Measurements from ENCODE around the gene MAGIX. TPM values are rescaled to one million over a fixed set of nuclear protein-coding genes. Genes with fewer than 3 reads are reported as not detected.

Gene MAGIX
- total RNA-seq, 1 experiment from 2014 or later = 2.7 TPM

DNA sequence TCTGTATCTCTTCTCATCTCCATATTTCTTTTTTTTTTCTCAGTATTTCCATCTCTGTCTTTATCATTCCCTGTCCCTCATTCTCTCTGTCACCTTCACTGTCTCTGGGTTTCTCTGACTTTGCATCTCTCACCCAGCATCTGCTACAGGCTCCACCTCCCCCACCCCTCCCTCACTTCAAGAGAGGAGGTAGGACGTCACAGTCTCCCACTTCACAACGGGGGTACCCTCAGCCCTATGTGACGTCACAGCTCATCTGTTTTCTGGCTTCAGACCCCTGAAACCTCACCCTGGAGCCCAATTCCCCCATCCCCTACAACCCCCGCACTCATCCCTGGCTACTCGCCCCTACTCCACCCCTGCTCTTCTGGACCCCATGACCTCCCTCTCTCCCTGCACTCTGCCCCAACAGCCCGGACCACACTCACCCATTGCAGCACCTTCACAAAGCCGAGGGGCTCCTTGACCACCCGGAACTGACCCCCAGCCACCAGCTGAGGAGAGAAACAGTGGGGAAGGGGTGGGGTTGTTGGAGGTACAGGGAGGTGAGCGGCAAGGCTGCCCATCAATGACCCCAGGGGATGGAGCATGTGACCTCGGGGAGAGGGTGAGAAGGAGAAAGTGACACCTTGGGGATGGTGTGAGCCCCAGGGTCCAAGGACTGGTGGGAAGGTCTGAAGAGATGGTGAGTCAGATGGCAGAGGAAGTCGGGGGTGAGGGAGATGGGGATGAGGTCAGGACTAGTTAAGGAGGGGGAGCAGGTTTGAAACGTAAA, 36.2 kb downstream of the MAGIX start:
- no peak for DNase-seq (ENCODE audit: low spot score)
- in situ Hi-C loops (cut with HindIII; ENCODE audit: low sequenced_read_pairs) = no loop called here

DNA sequence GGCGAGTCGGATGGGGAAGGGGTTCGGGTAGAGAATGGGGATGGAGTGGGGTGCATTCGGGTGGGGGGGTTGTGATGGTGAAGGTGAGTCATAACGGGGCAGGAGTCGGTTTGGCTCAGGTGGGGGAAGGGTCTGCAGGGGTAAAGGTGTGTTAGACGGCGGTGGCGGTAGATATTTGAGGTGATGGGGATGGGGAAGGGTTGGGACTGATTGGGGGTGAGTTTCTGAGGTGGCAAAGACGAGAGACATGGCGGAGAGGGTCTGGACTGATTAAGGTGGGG, 36.7 kb downstream of the MAGIX start:
- in situ Hi-C loops (cut with HindIII; ENCODE audit: low sequenced_read_pairs) = no loop called here
- no peak for DNase-seq (ENCODE audit: low spot score)

DNA sequence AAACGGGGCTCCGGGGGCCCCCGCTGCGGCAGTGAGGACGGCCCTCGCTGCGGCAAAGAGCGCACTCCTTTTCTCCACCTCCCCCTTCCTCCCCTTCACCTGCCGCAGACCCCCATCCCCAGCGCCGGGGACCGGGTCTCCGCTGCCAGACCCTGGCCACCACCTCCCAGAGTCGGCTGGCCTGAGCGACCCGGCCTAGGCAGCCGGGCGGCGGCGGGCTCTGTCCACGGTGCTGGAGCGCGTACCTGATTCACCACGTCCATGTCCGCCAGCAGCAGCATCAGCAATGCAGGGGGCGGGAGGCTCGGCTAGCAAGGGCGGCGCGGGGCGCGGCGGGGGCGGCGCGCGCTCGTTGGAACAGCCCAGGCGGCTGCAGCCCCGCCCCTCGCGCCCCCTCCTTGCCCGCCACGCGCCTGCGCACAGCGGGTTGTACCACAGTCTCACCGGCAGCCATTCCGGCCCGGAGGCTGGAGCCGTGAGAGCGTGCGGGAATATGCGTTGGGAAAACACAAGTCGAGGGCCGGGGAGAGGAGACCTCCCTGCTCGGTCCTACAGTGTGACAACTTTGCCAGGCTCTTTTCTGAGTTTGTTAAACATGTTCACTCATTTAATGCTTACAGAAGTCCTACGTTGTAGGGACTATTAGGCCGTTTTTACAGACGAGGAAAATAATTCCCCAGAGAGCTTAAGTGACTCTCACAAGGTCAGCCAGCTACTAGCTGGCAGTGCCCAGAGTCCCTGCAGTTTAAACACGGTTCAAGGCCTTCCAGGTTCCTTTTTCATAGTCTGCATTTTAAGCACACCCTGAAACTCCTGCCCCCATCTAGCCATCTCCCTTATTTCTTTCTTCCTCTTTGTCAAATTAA, 37.6 kb downstream of the MAGIX start, which contains the start of gene SYP:
TSS of gene SYP (minus strand) at position 288 of the 866 bp plus-strand sequence. CDS start at position 281, 7 bp downstream.
- peak; percentile 85 for DNase-seq (ENCODE audit: low spot score)
- in situ Hi-C loops (cut with HindIII; ENCODE audit: low sequenced_read_pairs) = no loop called here

DNA sequence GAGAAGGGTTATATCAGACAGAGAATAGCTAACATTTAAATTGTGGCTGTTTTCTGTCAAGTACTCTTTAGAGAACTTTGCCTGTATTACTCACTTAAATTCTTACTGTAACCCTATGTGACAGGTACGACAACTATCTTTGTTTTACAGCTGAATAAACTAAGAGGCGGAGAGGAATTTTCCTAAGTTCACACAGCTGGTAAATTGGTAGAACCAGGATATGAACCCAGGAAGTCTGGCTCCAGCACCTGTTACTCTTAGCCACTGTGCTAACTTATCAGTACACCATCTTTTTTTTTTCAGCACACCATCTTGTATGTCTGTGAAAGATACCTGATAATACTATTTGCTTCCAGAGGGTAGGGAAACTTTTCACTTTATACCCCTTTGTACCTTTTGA, 39.5 kb downstream of the MAGIX start:
- DNase-seq (ENCODE audit: low spot score) = no peak
- in situ Hi-C loops (cut with HindIII; ENCODE audit: low sequenced_read_pairs) = no loop called here

DNA sequence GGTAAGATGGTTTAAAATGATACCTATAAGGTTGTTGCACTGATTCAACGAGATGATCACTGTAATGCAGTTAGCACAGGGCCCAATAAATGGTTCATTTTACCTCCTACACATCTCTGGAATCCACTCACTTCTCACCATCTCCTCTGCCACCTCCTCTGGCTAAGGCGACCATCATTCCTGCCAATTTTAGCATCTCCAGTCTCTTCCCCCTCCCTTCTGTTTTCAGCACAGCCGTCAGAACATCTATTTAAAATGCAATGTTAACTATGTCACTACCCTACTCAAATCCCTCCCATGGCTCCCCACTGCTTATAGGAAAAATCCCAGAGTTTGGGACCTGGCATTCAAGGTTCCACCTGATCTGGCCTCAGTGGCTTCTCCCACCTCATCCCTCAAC, 41.0 kb downstream of the MAGIX start:
- DNase-seq (ENCODE audit: low spot score) = peak; percentile 69
- in situ Hi-C loops (cut with HindIII; ENCODE audit: low sequenced_read_pairs) = no loop called here

DNA sequence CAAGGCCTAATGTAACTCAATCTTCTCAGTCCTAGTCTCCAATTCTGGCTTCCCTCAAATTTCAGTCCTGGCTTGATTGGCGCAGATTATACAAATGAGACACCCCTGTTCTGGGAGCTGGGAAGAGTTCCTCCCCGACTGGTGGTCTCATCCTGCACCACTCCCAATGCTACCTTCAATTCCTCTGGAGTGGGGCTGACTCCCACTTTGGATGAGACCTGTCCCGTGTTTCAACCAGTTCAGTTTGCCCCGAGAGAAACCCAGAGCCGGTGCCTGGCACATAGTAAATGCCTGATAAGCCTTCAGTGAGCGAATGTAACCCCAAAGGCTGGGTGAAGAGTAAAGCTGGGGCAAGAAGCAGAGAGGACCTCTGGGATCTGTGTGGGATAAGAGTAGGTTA, 41.5 kb downstream of the MAGIX start:
- DNase-seq (ENCODE audit: low spot score) = no peak
- in situ Hi-C loops (cut with HindIII; ENCODE audit: low sequenced_read_pairs) = no loop called here

DNA sequence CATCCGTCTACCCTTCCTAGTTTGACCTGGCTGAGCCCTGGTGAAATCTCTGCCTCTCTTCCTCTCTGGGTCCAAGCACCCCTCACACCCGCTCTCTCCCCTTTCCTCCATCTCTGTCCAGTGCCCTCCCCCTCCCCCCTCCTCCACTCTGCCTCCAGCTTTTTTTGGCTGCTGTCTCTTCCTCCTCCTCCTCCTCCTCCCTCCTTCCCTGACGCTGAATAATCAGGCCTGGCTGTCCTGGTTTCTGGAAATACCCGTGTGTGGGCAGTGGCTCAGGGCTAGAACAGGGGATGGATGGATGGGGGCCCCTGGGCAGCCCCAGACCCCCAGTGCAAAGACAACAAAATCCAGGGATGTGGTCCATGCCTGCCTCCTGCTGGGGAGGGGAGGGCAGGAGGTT, 42.2 kb downstream of the MAGIX start:
- DNase-seq (ENCODE audit: low spot score) = peak; percentile 73
- in situ Hi-C loops (cut with HindIII; ENCODE audit: low sequenced_read_pairs) = no loop called here

DNA sequence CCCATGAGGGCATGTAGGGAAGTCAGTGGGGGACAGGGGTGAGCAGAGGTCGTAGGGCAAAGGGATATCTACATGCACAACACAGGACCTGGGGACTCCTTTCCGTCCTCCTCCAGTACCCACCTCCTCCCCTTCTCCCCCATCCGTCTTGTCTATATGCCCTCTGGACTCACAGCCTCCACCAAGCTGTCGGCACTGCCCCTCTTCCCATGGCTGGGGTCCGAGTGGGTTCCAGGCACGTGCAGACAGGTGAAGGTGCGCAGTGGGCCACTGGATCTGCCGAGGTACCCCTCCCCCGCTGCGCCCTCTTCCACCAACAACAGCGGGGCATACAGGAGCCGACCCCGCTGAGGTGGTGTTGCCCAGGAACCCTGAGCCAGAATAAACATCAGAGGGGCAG, 42.9 kb downstream of the MAGIX start:
- no peak for DNase-seq (ENCODE audit: low spot score)
- in situ Hi-C loops (cut with HindIII; ENCODE audit: low sequenced_read_pairs) = no loop called here

DNA sequence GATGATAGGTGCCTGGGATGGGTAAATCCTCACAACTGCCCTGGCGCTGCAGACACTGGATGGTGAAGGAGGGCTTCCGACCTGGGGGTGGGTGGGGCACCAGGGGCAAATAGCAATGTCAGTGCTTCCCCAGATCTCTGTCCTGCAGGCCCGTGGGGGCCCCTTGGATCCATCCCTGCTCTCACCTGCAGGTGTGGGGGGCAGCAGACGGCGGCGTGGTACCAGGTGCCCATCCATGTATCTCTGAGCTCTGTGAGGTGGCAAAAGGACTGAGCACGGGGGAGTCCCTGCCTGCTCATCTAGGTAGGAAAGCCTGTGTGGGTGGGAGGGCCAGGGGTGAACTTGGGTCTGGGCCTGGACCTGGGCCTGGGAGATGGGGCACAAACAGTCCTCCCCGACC, 44.0 kb downstream of the MAGIX start:
- in situ Hi-C loops (cut with HindIII; ENCODE audit: low sequenced_read_pairs) = no loop called here
- no peak for DNase-seq (ENCODE audit: low spot score)

DNA sequence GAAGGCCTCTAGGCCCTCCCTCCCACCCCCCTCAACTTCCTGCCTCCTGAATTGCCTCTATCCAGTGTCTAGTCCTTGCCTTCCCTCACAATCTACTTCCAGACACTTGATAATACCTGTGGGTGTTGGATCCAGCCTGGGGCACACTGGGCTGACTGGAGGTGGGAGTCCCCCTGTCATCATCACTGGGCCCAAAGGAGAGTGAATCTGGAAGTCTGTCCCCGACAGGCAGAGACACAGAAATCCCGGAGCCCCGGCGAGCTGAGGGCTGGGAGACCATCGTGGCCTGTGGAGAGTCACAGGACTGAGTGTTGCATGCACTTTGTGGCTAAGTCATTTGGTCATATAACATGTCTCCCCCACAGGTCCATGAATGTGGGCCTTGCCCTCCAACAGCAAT, 45.8 kb downstream of the MAGIX start:
- no peak for DNase-seq (ENCODE audit: low spot score)
- in situ Hi-C loops (cut with HindIII; ENCODE audit: low sequenced_read_pairs) = no loop called here

DNA sequence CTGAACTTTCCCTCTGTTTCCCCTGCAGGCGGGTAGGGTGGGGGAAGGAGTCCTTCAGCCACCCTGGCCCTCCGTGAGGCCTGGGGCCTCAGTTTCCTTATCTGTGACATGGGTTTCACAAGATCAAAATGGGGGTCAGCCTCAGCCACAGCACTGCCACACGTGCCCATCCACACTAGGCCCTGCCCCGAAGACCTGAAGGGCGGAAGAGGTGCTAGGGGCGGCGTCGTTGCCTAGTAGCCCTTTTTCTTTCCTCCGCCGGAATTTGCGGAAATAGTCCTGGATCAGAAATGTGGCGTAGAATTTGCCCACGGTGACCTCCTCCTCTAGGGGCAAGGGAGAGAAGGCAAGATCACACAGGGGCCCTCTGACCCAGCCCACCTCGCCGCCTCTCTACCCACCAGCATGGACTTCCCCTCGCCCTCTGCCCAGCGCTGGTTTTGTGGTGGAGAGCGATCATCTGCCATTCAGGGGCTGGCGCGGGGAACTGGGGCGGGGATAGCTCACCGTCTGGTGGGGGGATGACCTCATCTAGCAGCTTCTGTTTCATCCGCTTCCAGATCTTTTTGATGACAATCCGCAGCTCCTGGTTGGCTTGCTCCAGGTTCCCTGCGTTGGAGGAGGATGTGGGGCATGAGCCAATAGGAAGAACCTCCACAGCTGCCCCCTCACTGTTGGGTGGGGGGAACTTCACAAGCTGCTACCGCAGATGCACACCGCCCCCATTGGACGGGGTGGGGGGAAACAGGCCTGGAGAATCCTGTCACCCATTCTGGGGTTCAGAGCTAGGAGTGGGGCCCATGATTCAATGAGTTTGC, 47.1 kb downstream of the MAGIX start:
- in situ Hi-C loops (cut with HindIII; ENCODE audit: low sequenced_read_pairs) = no loop called here
- DNase-seq (ENCODE audit: low spot score) = peak; percentile 90

DNA sequence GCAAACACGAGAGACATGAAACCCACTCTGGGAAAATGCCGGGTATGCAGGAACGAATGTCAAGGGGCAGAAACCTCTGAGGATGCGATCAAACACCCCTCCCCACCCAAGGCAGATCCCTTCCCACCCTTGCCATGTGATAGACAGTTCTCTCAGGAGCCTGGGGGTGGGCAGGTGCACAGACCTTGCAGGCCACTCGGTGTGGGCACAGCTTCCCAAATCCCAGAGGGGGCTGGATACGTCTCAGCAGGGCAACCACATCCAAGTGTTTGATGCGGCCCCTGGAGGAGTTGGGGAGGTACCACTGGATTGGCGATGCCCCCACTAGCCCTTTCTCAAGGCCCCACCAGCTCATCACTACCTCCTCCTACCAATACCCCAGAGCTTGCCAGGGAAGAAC, 47.8 kb downstream of the MAGIX start:
- in situ Hi-C loops (cut with HindIII; ENCODE audit: low sequenced_read_pairs) = no loop called here

DNA sequence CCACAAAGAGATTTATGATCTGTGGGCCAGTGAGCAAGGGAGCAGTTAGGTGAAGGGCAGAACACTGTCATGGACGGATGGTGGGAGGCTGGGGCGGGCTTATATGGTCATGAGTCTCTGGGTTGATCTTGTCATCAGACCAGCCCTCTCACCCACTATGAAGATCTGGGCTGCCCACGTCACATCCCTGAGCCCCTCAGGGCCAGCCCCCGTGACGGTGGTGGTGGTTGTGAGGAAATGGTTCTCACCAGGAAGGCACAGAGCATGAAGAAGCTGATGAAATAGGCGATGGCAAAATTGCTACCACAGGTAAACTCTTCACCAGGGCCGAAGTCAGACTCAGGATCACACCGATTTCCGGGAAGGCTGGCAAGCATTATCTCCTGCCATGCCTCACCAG, 48.5 kb downstream of the MAGIX start:
- no peak for DNase-seq (ENCODE audit: low spot score)
- in situ Hi-C loops (cut with HindIII; ENCODE audit: low sequenced_read_pairs) = no loop called here

More for the DNA sequence above, 47.8 kb downstream of the MAGIX start:
- no peak for DNase-seq (ENCODE audit: low spot score)

DNA sequence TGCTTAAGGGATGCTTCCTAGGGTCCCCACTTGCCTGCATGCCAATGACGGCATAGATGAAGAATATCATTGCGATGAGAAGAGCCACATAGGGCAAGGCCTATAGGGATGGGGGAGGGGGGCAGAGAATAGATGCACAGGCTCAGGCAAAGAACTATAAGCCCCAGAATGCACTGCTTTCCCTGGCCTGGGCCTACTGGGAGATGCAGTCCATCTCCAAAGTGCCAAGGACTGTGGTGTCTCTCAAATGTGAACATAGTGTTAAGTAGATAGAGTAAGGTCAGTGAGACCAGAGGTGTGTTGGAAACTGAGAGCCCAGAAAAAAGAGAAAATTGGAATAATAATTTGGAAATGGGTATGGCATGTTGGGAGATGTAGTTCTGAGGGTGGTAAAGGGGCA, 49.7 kb downstream of the MAGIX start:
- in situ Hi-C loops (cut with HindIII; ENCODE audit: low sequenced_read_pairs) = no loop called here
- DNase-seq (ENCODE audit: low spot score) = no peak

DNA sequence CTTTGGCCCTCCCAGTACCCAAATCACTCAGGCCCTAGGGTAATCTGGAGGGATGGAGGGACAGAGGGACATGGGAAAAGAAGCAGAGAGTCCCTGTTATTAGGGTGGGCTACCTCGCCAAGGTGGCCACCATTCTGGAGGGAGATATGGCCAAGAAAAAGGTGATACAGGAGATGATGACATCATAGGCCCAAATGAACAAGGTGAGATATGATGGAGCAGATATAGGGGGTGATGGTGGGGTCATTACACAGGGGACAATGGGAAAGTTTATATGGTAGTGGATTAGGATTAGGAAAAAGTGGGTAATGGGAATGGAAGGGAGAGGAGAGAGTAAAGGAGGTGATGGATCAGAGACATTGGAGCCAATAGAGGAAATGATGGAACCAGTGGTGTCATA, 50.3 kb downstream of the MAGIX start:
- in situ Hi-C loops (cut with HindIII; ENCODE audit: low sequenced_read_pairs) = no loop called here
- DNase-seq (ENCODE audit: low spot score) = no peak

DNA sequence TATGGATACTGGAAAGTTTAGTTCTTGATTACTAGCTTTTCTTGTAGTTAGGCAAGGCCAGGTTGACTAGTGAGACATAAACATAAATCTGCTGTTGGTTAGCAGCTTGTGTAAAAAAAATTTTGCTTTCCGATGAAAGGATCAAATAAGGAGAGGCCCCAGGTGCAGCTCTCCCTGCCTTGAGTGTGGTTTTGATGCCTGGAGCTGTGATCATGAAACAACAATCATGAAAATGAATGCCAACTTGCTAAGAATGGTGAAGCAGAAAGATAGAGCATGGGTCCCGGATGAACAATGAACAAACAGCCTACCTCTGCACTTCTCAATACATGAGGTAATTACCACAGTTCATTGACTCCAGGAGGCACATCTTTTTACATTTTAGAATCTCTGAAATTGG, 51.9 kb downstream of the MAGIX start:
- in situ Hi-C loops (cut with HindIII; ENCODE audit: low sequenced_read_pairs) = no loop called here
- no peak for DNase-seq (ENCODE audit: low spot score)

DNA sequence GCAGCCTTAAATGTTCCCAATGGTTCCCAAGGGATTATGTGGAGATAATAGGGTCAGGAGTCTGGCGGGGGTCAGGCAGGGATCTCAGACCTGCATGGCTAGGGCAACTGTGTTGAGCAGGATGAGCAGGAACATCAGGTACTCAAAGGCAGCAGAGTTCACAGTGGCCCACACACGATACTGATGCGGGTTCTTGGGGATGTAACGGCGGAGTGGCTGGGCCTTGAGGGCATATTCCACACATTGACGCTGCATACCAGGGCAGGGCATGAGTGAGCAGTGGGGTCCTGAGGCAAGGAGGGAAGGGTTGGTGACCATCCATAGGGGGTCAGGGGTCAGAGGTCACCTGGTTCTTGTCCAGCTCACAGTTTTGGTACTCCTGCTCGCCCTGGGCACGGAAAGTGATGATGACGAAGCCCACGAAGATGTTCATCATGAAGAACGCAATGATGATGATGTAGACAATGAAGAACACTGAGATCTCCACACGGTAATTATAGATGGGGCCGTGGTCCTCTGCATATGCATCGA, 52.5 kb downstream of the MAGIX start:
- in situ Hi-C loops (cut with HindIII; ENCODE audit: low sequenced_read_pairs) = no loop called here
- no peak for DNase-seq (ENCODE audit: low spot score)
